Measurements from ENCODE around the gene GOT2. TPM values are rescaled to one million over a fixed set of nuclear protein-coding genes. Genes with fewer than 3 reads are reported as not detected.

GOT2 gene
- total RNA-seq, 1 experiment from 2014 or later: 64.0 TPM

Other genes with a start within 250 kb of the GOT2 start
- gene NDRG4, start 234.2 kb downstream of the GOT2 start, total RNA-seq (2021; ENCODE audit: unreplicated experiment): 5.1 TPM
- gene SETD6, start 218.8 kb downstream of the GOT2 start, total RNA-seq (2021; ENCODE audit: unreplicated experiment): 28.3 TPM
- 170 TPM for gene CNOT1, start 104.5 kb downstream of the GOT2 start, total RNA-seq (2021; ENCODE audit: unreplicated experiment)
- gene SLC38A7, start 49.5 kb downstream of the GOT2 start, total RNA-seq (2021; ENCODE audit: unreplicated experiment): 20.2 TPM

Measured in Panc1 (cell line).